IMR-90 (cell line): Measurements from ENCODE around the gene SEMA3G. TPM values are rescaled to one million over a fixed set of nuclear protein-coding genes. Genes with fewer than 3 reads are reported as not detected.

ENCODE experiments used
- ATAC-seq: fragments of 200-7000 bp; cut with Tn5 transposase; 2 replicates; pipeline ENCODE4 v1.9.1; 2020; ENCODE audit warnings: low read depth, mild to moderate bottlenecking, moderate library complexity
- BruUV-seq: library from RNA; stranded (reverse); fragments of 400-500 nt; replicated peaks from 2 replicates; lab custom pipeline; 2021; lab: Mats Ljungman, UMichigan
- CTCF ChIA-PET: fragments of 300-600 bp; formaldehyde crosslinking; extraction: SDS; loops from one replicate; lab custom pipeline; 2021; ENCODE audit warnings: antibody characterized with exemption; lab: Yijun Ruan, JAX
- POLR2A ChIA-PET: fragments of 300-600 bp; sonication (Branson Sonifier 250); formaldehyde crosslinking; loops from one replicate; lab custom pipeline; 2022; ENCODE audit warnings: antibody characterized with exemption; ENCODE audit not compliant: unreplicated experiment; lab: Charles Lee
- DNase-seq: peaks from one replicate; pipeline ENCODE4 v3.0.0; 2013
- H2AFZ ChIP-seq: replicated peaks from 2 replicates; pipeline ENCODE3; 2013; ENCODE audit warnings: low read length, mild to moderate bottlenecking; ENCODE audit not compliant: poor library complexity
- H2AK5ac ChIP-seq: 2 replicates; pipeline ENCODE4 v1.6.1; 2013; ENCODE audit warnings: low read depth, low read length, inconsistent platforms
- H2AK9ac ChIP-seq: replicated peaks from 2 replicates; pipeline ENCODE3; 2013; ENCODE audit warnings: mild to moderate bottlenecking, low read depth, low read length, moderate library complexity; ENCODE audit not compliant: poor library complexity
- H2BK120ac ChIP-seq: 2 replicates; pipeline ENCODE4 v1.6.1; 2013; ENCODE audit warnings: low read depth, low read length, inconsistent platforms
- H2BK15ac ChIP-seq: 3 replicates; pipeline ENCODE4 v1.6.1; 2013; ENCODE audit warnings: low read depth, low read length, inconsistent platforms
- H2BK20ac ChIP-seq: 2 replicates; pipeline ENCODE4 v1.6.1; 2013; ENCODE audit warnings: low read depth, mild to moderate bottlenecking, inconsistent platforms, low read length, moderate library complexity
- H2BK5ac ChIP-seq: 2 replicates; pipeline ENCODE4 v1.6.1; 2013; ENCODE audit warnings: mild to moderate bottlenecking, low read depth, low read length, inconsistent platforms; ENCODE audit not compliant: poor library complexity, severe bottlenecking
- H3K14ac ChIP-seq: replicated peaks from 2 replicates; pipeline ENCODE4 v1.6.1; 2013; ENCODE audit warnings: low read depth, low read length, inconsistent platforms
- H3K18ac ChIP-seq: 2 replicates; pipeline ENCODE4 v1.6.1; 2013; ENCODE audit warnings: low read depth, low read length, control low read depth
- H3K23ac ChIP-seq: 2 replicates; pipeline ENCODE4 v1.6.1; 2013; ENCODE audit warnings: low read depth, low read length, inconsistent platforms
- H3K27ac ChIP-seq: 2 replicates; pipeline ENCODE4 v1.5.1; 2013; ENCODE audit warnings: mild to moderate bottlenecking, control low read depth, low read length; ENCODE audit not compliant: insufficient read depth
- H3K27me3 ChIP-seq: 2 replicates; pipeline ENCODE4 v1.6.1; 2013; ENCODE audit warnings: low read length; ENCODE audit not compliant: control insufficient read depth, insufficient read depth
- H3K36me3 ChIP-seq: 2 replicates; pipeline ENCODE4 v1.6.1; 2013; ENCODE audit warnings: low read length, mixed read lengths; ENCODE audit not compliant: control insufficient read depth, insufficient read depth
- H3K4ac ChIP-seq: 2 replicates; pipeline ENCODE4 v1.6.1; 2013; ENCODE audit warnings: low read depth, low read length, inconsistent platforms
- H3K4me1 ChIP-seq: 2 replicates; pipeline ENCODE4 v1.6.1; 2013; ENCODE audit warnings: low read length, mixed read lengths; ENCODE audit not compliant: control insufficient read depth, insufficient read depth
- H3K4me2 ChIP-seq: 2 replicates; pipeline ENCODE4 v1.6.1; 2013; ENCODE audit warnings: low read depth, mild to moderate bottlenecking, control low read depth, low read length, moderate library complexity
- H3K4me3 ChIP-seq: 2 replicates; pipeline ENCODE4 v1.5.1; 2013; ENCODE audit warnings: low read depth, mild to moderate bottlenecking, control low read depth, low read length, moderate library complexity; ENCODE audit not compliant: insufficient read depth
- H3K56ac ChIP-seq: 2 replicates; pipeline ENCODE4 v1.6.1; 2013; ENCODE audit warnings: low read length, inconsistent platforms; ENCODE audit not compliant: insufficient read depth; ENCODE audit errors: extremely low read depth
- H3K79me1 ChIP-seq, 2 experiments: 2 replicates each; pipeline ENCODE4 v1.6.1; 2013; ENCODE audit warnings: low read length in 2 of 2, inconsistent platforms in 1 of 2, low read depth in 1 of 2
- H3K9ac ChIP-seq: 2 replicates; pipeline ENCODE4 v1.6.1; 2013; ENCODE audit warnings: low read depth, low read length, control low read depth
- H3K9me1 ChIP-seq: 2 replicates; pipeline ENCODE4 v1.6.1; 2013; ENCODE audit warnings: low read length, inconsistent platforms; ENCODE audit not compliant: insufficient read depth
- H3K9me3 ChIP-seq: 2 replicates; pipeline ENCODE4 v1.6.1; 2013; ENCODE audit warnings: low read length; ENCODE audit not compliant: control insufficient read depth, insufficient read depth
- H4K20me1 ChIP-seq: 2 replicates; pipeline ENCODE4 v1.6.1; 2013; ENCODE audit warnings: low read length, inconsistent platforms; ENCODE audit not compliant: insufficient read depth
- H4K5ac ChIP-seq: 2 replicates; pipeline ENCODE4 v1.6.1; 2013; ENCODE audit warnings: mild to moderate bottlenecking, low read depth, low read length, control low read depth
- H4K8ac ChIP-seq, 2 experiments: 2 replicates each; pipeline ENCODE4 v1.6.1; 2013; ENCODE audit warnings: low read depth in 2 of 2, low read length in 2 of 2, control low read depth in 1 of 2, inconsistent platforms in 1 of 2
- H4K91ac ChIP-seq: 2 replicates; pipeline ENCODE4 v1.6.1; 2013; ENCODE audit warnings: low read depth, low read length, inconsistent platforms; ENCODE audit not compliant: insufficient read depth
- CHD1 ChIP-seq: IDR thresholded peaks from 2 replicates; pipeline ENCODE4 v1.6.1; 2012; ENCODE audit warnings: low read depth, low read length, improper control_type of control experiment
- CTCF ChIP-seq: conservative IDR thresholded peaks from 2 replicates; pipeline ENCODE4 v1.5.1; 2012; ENCODE audit warnings: mild to moderate bottlenecking, low read depth, low read length, improper control_type of control experiment
- MAZ ChIP-seq: IDR thresholded peaks from 2 replicates; pipeline ENCODE4 v1.6.1; 2012; ENCODE audit warnings: low read depth, mild to moderate bottlenecking, low read length, improper control_type of control experiment, moderate library complexity, borderline replicate concordance
- MXI1 ChIP-seq: IDR thresholded peaks from 2 replicates; pipeline ENCODE4 v1.6.1; 2012; ENCODE audit warnings: low read depth, mild to moderate bottlenecking, low read length, moderate library complexity, borderline replicate concordance
- NFE2L2 ChIP-seq: fragments of 150-350 bp; IDR thresholded peaks from 2 replicates; pipeline ENCODE4 v1.6.1; 2016; ENCODE audit warnings: low read depth, mild to moderate bottlenecking, low read length
- USF2 ChIP-seq: fragments of 150-350 bp; IDR thresholded peaks from 2 replicates; pipeline ENCODE4 v1.6.1; 2017; ENCODE audit warnings: mild to moderate bottlenecking, antibody characterized with exemption, low read length, low read depth
- WGBS, 2 experiments: methylation state at CpG; one replicate each; pipeline versions ENCODE4 v1.1.5 to v1.1.7; 2013; ENCODE audit warnings: missing lambda C conversion rate in 2 of 2; ENCODE audit not compliant: insufficient read length in 1 of 2; ENCODE audit errors: extremely low coverage in 2 of 2; 5-methylcytosine and 5-hydroxymethylcytosine counted together
- dilution Hi-C: fragments of 300-500 bp; cut with HindIII; formaldehyde crosslinking; loops from one replicate; pipeline ENCODE4 v1.14.3; 2018; ENCODE audit warnings: low sequenced_read_pairs; ENCODE audit not compliant: unreplicated experiment
- in situ Hi-C: fragments of 300-500 bp; cut with MboI; formaldehyde crosslinking; loops from 3 replicates; pipeline ENCODE4 v1.14.3; 2019; ENCODE audit warnings: low sequenced_read_pairs, inconsistent platforms, mixed read lengths
- intact Hi-C: fragments of 100-400 bp; cut with micrococcal nuclease; formaldehyde crosslinking; loops from 2 replicates; pipeline ENCODE4 v1.10.0; 2022
- polyA plus RNA-seq, 3 experiments: library from polyadenylated mRNA; depleted of rRNA; stranded (reverse); fragments of >200 nt; gene quantifications; 2 replicates each; pipeline ENCODE4 v1.2.3, GENCODE V29; 2012; ENCODE audit warnings: low replicate concordance in 1 of 3
- total RNA-seq: library from RNA; depleted of rRNA; stranded (reverse); fragments of >200 nt; gene quantifications from 2 replicates; pipeline ENCODE4 v1.2.3, GENCODE V29; 2012
- TF ChIP-seq, protein P1 (sequence below): fragments of 150-350 bp; IDR thresholded peaks from 2 replicates; pipeline ENCODE4 v1.6.1; 2016; ENCODE audit warnings: low read depth, mild to moderate bottlenecking, low read length, moderate library complexity, borderline replicate concordance

Gene SEMA3G
- total and polyA plus RNA-seq, 2 of the 4 experiments (the other 2 are of a cell fraction), result 0.07 TPM; not detected in 1

DNA sequence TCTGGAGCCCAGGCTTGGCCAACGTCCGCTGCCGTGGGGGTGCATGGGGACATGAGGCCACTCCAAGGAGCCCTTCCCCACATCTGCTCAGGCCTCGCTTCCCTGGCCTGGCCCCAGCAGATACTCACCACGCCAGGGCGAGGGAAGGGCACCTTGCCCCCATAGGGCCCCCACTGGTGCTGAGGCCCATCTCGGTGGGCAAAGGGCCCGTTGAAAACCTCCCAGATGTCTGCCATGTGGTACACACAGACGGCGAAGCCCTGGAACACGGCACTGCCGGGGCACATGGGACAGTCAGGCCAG, 4.7 kb downstream of the SEMA3G start:
- Histone ChIP-seq H3K9me1 (no peaks in the 10 kb centered on the region), H3K4me1 (peaks cover 8% of the 10 kb centered on the region; the same call in 1 of the 2 replicates), H3K14ac (no peak overlapping the region), H4K5ac (no peak overlapping the region), H3K9ac (no peak overlapping the region), H2BK120ac (no peak overlapping the region), H3K36me3 (no peaks in the 10 kb centered on the region), H2AK5ac (no peak overlapping the region; the same call in 1 of the 2 replicates), H3K4me3 (no peak overlapping the region), H2AFZ (no peak overlapping the region), H2BK20ac (no peak overlapping the region), H4K8ac (no peak overlapping the region), H3K79me1 (no peaks in the 10 kb centered on the region), H3K27ac (no peak overlapping the region), H3K9me3 (no peaks in the 10 kb centered on the region), H3K56ac (no peak overlapping the region), H3K18ac (no peak overlapping the region), H2BK5ac (no peak overlapping the region), H2AK9ac (no peak overlapping the region), H3K23ac (no peak overlapping the region), H3K4me2 (no peak overlapping the region), H3K4ac (no peak overlapping the region), H2BK15ac (no peak overlapping the region), H4K20me1 (no peaks in the 10 kb centered on the region; the same call in 1 of the 2 replicates), H3K27me3 (no peaks in the 10 kb centered on the region; the same call in 1 of the 2 replicates), H4K91ac (no peak overlapping the region)
- dilution Hi-C loops, result no loop called here
- BruUV-seq, result no TSS peak
- TF ChIP-seq USF2 (no peak), MAZ (no peak), NFE2L2 (no peak), CHD1 (no peak), CTCF (no peak), MXI1 (no peak)
- TF ChIP-seq, protein P1, sequence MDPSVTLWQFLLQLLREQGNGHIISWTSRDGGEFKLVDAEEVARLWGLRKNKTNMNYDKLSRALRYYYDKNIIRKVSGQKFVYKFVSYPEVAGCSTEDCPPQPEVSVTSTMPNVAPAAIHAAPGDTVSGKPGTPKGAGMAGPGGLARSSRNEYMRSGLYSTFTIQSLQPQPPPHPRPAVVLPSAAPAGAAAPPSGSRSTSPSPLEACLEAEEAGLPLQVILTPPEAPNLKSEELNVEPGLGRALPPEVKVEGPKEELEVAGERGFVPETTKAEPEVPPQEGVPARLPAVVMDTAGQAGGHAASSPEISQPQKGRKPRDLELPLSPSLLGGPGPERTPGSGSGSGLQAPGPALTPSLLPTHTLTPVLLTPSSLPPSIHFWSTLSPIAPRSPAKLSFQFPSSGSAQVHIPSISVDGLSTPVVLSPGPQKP, result no peak
- intact Hi-C loops, result no loop called here
- in situ Hi-C loops, result no loop called here
- ATAC-seq (no peak), DNase-seq (no peak)
- ChIA-PET CTCF (no interaction called here), POLR2A (no interaction called here)
- WGBS, 2 experiments, result 93% methylated on average over 8 of the region's 12 CpGs; no CpG with 5 or more reads in 1 of the 2 experiments
